HepG2 (cell line): ENCODE measurements around the gene ZKSCAN4.

ENCODE experiments used
- CTCF ChIP-seq: sonication (generic); formaldehyde crosslinking; IDR thresholded peaks from 2 replicates; pipeline ENCODE4 v1.5.0; 2020; ENCODE audit warnings: mild to moderate bottlenecking, missing genetic modification reagents, moderate library complexity
- EZH2 ChIP-seq: conservative IDR thresholded peaks from 2 replicates; pipeline ENCODE4 v1.6.1; 2012; ENCODE audit warnings: mild to moderate bottlenecking, low read depth, low read length, moderate library complexity
- FOXK1 ChIP-seq: sonication (generic); formaldehyde crosslinking; IDR thresholded peaks from 2 replicates; pipeline ENCODE4 v1.4.0; 2020; ENCODE audit warnings: low read depth, missing genetic modification reagents, borderline replicate concordance
- HBP1 ChIP-seq: IDR thresholded peaks from 2 replicates; pipeline ENCODE4 v1.6.1; 2016; ENCODE audit warnings: low read depth, control low read depth
- HNRNPUL1 ChIP-seq: fragments of 200-400 bp; formaldehyde crosslinking; IDR thresholded peaks from 2 replicates; pipeline ENCODE4 v1.6.1; 2017; ENCODE audit warnings: low read depth, mild to moderate bottlenecking, low read length, moderate library complexity
- POLR2AphosphoS5 ChIP-seq: IDR thresholded peaks from 2 replicates; pipeline ENCODE4 v1.6.1; 2012; ENCODE audit warnings: low read depth, low read length
- PRDM15 ChIP-seq: sonication (generic); formaldehyde crosslinking; IDR thresholded peaks from 2 replicates; pipeline ENCODE4 v1.4.0; 2020; ENCODE audit warnings: missing genetic modification reagents
- REST ChIP-seq, 2 experiments: IDR thresholded peaks; 2 replicates each; pipeline ENCODE4 v1.6.1; 2011 to 2012; ENCODE audit warnings: low read length in 2 of 2, borderline replicate concordance in 1 of 2, low read depth in 1 of 2, mild to moderate bottlenecking in 1 of 2, moderate library complexity in 1 of 2
- RXRA ChIP-seq: sonication (generic); formaldehyde crosslinking; IDR thresholded peaks from 2 replicates; pipeline ENCODE4 v1.5.1; 2020; ENCODE audit warnings: missing genetic modification reagents
- SMARCC2 ChIP-seq: fragments of 450-650 bp; IDR thresholded peaks from 2 replicates; pipeline ENCODE4 v1.6.1; 2017; ENCODE audit warnings: antibody characterized with exemption, mild to moderate bottlenecking
- TAF1 ChIP-seq: sonication (generic); formaldehyde crosslinking; IDR thresholded peaks from 2 replicates; pipeline ENCODE4 v1.4.0; 2020; ENCODE audit warnings: missing genetic modification reagents
- TF ChIP-seq, protein P1 (sequence below): sonication (generic); formaldehyde crosslinking; IDR thresholded peaks from 2 replicates; pipeline ENCODE4 v1.8.1; 2023; ENCODE audit warnings: mild to moderate bottlenecking, inconsistent platforms, moderate library complexity, missing genetic modification reagents, borderline replicate concordance
- TF ChIP-seq, protein P2 (sequence below): sonication (generic); formaldehyde crosslinking; IDR thresholded peaks from 2 replicates; pipeline ENCODE4 v1.5.1; 2020; ENCODE audit warnings: mild to moderate bottlenecking, missing genetic modification reagents
- TF ChIP-seq, protein P3 (sequence below): sonication (generic); formaldehyde crosslinking; IDR thresholded peaks from 2 replicates; pipeline ENCODE4 v1.5.0; 2020; ENCODE audit warnings: missing genetic modification reagents

- TF ChIP-seq, protein P1, sequence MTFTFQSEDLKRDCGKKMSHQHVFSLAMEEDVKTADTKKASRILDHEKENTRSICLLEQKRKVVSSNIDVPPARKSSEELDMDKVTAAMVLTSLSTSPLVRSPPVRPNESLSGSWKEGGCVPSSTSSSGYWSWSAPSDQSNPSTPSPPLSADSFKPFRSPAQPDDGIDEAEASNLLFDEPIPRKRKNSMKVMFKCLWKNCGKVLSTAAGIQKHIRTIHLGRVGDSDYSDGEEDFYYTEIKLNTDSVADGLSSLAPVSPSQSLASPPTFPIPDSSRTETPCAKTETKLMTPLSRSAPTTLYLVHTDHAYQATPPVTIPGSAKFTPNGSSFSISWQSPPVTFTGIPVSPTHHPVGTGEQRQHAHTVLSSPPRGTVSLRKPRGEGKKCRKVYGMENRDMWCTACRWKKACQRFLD (CRISPR knock-in tag): no peak
- TF ChIP-seq HNRNPUL1: no peak
- TF ChIP-seq, protein P2, sequence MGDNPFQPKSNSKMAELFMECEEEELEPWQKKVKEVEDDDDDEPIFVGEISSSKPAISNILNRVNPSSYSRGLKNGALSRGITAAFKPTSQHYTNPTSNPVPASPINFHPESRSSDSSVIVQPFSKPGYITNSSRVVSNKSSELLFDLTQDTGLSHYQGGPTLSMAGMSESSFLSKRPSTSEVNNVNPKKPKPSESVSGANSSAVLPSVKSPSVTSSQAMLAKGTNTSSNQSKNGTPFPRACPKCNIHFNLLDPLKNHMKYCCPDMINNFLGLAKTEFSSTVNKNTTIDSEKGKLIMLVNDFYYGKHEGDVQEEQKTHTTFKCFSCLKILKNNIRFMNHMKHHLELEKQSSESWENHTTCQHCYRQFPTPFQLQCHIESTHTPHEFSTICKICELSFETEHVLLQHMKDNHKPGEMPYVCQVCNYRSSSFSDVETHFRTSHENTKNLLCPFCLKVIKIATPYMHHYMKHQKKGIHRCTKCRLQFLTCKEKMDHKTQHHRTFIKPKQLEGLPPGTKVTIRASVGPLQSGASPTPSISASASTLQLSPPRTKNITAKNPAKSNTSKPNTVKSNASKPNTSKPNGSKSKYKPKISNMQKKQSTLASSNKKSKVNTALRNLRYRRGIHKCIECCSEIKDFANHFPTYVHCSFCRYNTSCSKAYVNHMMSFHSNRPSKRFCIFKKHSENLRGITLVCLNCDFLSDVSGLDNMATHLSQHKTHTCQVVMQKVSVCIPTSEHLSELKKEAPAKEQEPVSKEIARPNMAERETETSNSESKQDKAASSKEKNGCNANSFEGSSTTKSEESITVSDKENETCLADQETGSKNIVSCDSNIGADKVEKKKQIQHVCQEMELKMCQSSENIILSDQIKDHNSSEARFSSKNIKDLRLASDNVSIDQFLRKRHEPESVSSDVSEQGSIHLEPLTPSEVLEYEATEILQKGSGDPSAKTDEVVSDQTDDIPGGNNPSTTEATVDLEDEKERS (CRISPR knock-in tag): no peak
- no peak for TF ChIP-seq POLR2AphosphoS5
- no peak for TF ChIP-seq TAF1 (CRISPR knock-in tag)
- peak; percentile 46 for TF ChIP-seq CTCF
- TF ChIP-seq, protein P3, sequence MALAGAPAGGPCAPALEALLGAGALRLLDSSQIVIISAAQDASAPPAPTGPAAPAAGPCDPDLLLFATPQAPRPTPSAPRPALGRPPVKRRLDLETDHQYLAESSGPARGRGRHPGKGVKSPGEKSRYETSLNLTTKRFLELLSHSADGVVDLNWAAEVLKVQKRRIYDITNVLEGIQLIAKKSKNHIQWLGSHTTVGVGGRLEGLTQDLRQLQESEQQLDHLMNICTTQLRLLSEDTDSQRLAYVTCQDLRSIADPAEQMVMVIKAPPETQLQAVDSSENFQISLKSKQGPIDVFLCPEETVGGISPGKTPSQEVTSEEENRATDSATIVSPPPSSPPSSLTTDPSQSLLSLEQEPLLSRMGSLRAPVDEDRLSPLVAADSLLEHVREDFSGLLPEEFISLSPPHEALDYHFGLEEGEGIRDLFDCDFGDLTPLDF (CRISPR knock-in tag): no peak; the same call in 1 of the 2 replicates
- no peak for TF ChIP-seq RXRA (CRISPR knock-in tag)
- no peak for TF ChIP-seq REST (IDR thresholded peaks at IDR 0.05; ENCODE audit: borderline replicate concordance in 1 of 2, low read depth in 1 of 2, low read length in 2 of 2)
- TF ChIP-seq SMARCC2: no peak
- no peak for TF ChIP-seq HBP1 (CRISPR knock-in tag)
- peak; percentile 86 for TF ChIP-seq FOXK1 (CRISPR knock-in tag)
- TF ChIP-seq EZH2: no peak
- TF ChIP-seq PRDM15: 0 out of 2 replicates have a peak, but pooled peaks have one; percentile 24
Observed at GRCh38 chr6:28212510-28213212, 39.4 kb downstream of the ZKSCAN4 start.
